Measurements from ENCODE around the gene FMN2.

Gene FMN2

GRCh38 chr1:240503036-240503435, 411.4 kb downstream of the FMN2 start:
- DNase-seq: no peak

GRCh38 chr1:240503558-240503957, 411.9 kb downstream of the FMN2 start:
- no peak for DNase-seq

GRCh38 chr1:240506176-240506575, 414.5 kb downstream of the FMN2 start:
- DNase-seq: no peak

GRCh38 chr1:240508201-240508600, 416.5 kb downstream of the FMN2 start:
- DNase-seq: no peak

- DNase-seq: no peak
These were observed 417.3 kb downstream of the FMN2 start for GRCh38 chr1:240508950-240509349.

- no peak for DNase-seq
These were observed 420.1 kb downstream of the FMN2 start for GRCh38 chr1:240511789-240512188.

GRCh38 chr1:240515505-240515904, 423.8 kb downstream of the FMN2 start:
- no peak for DNase-seq

GRCh38 chr1:240516069-240516468, 424.4 kb downstream of the FMN2 start:
- DNase-seq: no peak

- DNase-seq: no peak
These were observed 426.2 kb downstream of the FMN2 start for GRCh38 chr1:240517891-240518290.

- no peak for DNase-seq
These were observed 430.6 kb downstream of the FMN2 start for GRCh38 chr1:240522122-240522822.

GRCh38 chr1:240524356-240525069, 432.8 kb downstream of the FMN2 start:
- DNase-seq: no peak

All from NCI-H2107 (cell line).